Hepatocyte (in vitro differentiated cells): Measurements from ENCODE around the gene KCNIP2.

Source experiments
- CTCF ChIP-seq: fragments of 200-600 bp; sonication (generic); IDR thresholded peaks from 2 replicates; pipeline ENCODE4 v1.5.1; 2016; ENCODE audit warnings: antibody characterized with exemption, mild to moderate bottlenecking; ENCODE audit not compliant: poor library complexity
- EZH2 ChIP-seq: fragments of 200-600 bp; sonication (generic); IDR thresholded peaks from 2 replicates; pipeline ENCODE4 v1.6.1; 2016; ENCODE audit warnings: antibody characterized with exemption, mild to moderate bottlenecking, borderline replicate concordance
- EZH2phosphoT487 ChIP-seq: fragments of 200-600 bp; sonication (generic); IDR thresholded peaks from one replicate; pipeline ENCODE4 v1.6.1; 2018; ENCODE audit warnings: antibody characterized with exemption, mild to moderate bottlenecking, low read depth, moderate library complexity; ENCODE audit not compliant: unreplicated experiment, severe bottlenecking

GRCh38 chr10:101839002-101839401, 4.6 kb downstream of the KCNIP2 start:
- no peak for TF ChIP-seq CTCF
- TF ChIP-seq EZH2, result no peak
- TF ChIP-seq EZH2phosphoT487, result no peak
